Lung (tissue), 12 donors: Measurements from ENCODE around the gene ARHGAP42. TPM values are rescaled to one million over a fixed set of nuclear protein-coding genes. Genes with fewer than 3 reads are reported as not detected.
A peak's percentile ranks its signal among the peaks of the same experiment; 100 is the strongest.

Source experiments
- ATAC-seq: fragments of 200-7000 bp; cut with Tn5 transposase; one replicate; pipeline ENCODE4 v1.9.1; 2020; ENCODE audit warnings: moderate number of reproducible peaks; ENCODE audit not compliant: insufficient read depth, low FRiP score
- DNase-seq, 3 donors: peaks; one replicate each; pipeline ENCODE4 v3.0.0-alpha.2; 2013 to 2017
- H3K27ac ChIP-seq, 2 donors: one replicate each; pipeline ENCODE4 v1.5.1; 2013; ENCODE audit warnings: mild to moderate bottlenecking in 2 of 2, moderate library complexity in 2 of 2, control low read depth in 1 of 2, inconsistent platforms in 1 of 2, low read depth in 1 of 2, low read length in 1 of 2
- H3K27me3 ChIP-seq, 3 donors: one replicate each; pipeline ENCODE4 v1.5.1; 2013; ENCODE audit warnings: low read length in 2 of 3; ENCODE audit not compliant: control insufficient read depth in 3 of 3, insufficient read depth in 3 of 3
- H3K36me3 ChIP-seq, 4 donors: one replicate each; pipeline ENCODE4 v1.5.1; 2013; ENCODE audit warnings: low read length in 4 of 4, mild to moderate bottlenecking in 1 of 4, moderate library complexity in 1 of 4; ENCODE audit not compliant: control insufficient read depth in 4 of 4, insufficient read depth in 4 of 4
- H3K4me1 ChIP-seq, 5 donors: one replicate each; pipeline ENCODE4 v1.5.1; 2013; ENCODE audit warnings: low read length in 5 of 5, mild to moderate bottlenecking in 2 of 5, moderate library complexity in 1 of 5; ENCODE audit not compliant: control insufficient read depth in 5 of 5, insufficient read depth in 5 of 5
- H3K4me3 ChIP-seq: one replicate; pipeline ENCODE4 v1.5.1; 2013; ENCODE audit warnings: mild to moderate bottlenecking, control low read depth, moderate library complexity
- H3K9ac ChIP-seq, 2 donors: one replicate each; pipeline ENCODE4 v1.5.1; 2013; ENCODE audit warnings: low read length in 2 of 2, control low read depth in 1 of 2; ENCODE audit not compliant: insufficient read depth in 1 of 2
- H3K9me3 ChIP-seq, 4 donors: one replicate each; pipeline ENCODE4 v1.5.1; 2013; ENCODE audit warnings: low read length in 3 of 4, mild to moderate bottlenecking in 1 of 4, moderate library complexity in 1 of 4; ENCODE audit not compliant: control insufficient read depth in 4 of 4, insufficient read depth in 3 of 4
- WGBS, 2 donors: extraction: QIAGEN DNeasy Blood & Tissue Kit; methylation state at CpG; one replicate each; pipeline ENCODE4 v1.1.7; 2013; 5-methylcytosine and 5-hydroxymethylcytosine counted together
- polyA plus RNA-seq, 2 donors: library from polyadenylated mRNA; stranded (reverse); fragments of 200-250 nt; gene quantifications; one replicate each; pipeline ENCODE4 v1.2.1, GENCODE V29; 2013
- total RNA-seq, 2 donors: library from RNA; depleted of rRNA in 1 of 2; stranded (reverse); fragments of >200 nt in 1 of 2; gene quantifications; one replicate each; pipeline ENCODE4 v1.2.1, GENCODE V29; 2014 to 2021
- TF ChIP-seq, protein P1 (sequence below): IDR thresholded peaks from 2 replicates; pipeline ENCODE4 v1.5.1; 2012; ENCODE audit warnings: mild to moderate bottlenecking; ENCODE audit errors: control extremely low read depth, extremely low read depth
- donor health status: control.
- donor health status: control.
- donor health status: Bipolar disorder and iron deficiency.
- donor health status: healthy.
- donor health status: DM: yes; HTN: yes; CAD: no.

The ARHGAP42 gene
- total and polyA plus RNA-seq, 4 donors, result 4.1 to 58.6 (median 10.3) TPM

DNA sequence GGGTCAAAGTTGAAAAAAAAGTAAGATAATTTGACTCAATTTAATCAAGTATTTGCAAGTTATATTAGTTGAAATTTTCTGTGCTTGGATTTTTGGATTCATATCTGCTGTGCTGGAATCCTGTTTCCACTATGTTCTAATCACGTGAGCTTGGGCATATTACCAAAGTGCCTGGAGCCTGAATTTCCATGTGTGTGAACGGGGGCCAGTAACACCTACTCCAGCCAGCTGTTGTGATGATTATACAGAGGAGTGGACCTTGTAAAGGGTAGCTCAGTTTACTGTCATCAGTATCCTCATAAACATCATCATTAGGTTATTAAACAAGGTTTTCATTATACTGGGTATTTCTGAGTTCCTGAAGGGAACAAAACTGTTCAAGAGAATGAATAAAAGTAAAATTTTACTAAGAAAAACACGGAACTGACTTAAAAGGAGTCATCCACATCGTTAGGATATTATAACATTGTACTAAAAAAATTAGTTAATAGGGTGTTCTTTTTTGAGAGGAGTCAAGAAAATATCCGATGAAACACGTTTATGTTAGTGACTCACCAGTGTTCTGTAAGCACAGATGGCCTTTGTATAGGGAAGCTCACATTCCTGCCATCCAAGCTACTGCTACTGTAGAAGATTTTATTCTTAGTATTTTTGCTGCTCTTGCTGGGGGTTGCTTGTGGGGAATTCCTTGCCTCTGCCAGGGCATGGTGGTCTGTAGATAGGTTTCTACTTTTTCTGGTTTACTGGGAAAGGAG, 144.1 kb downstream of the ARHGAP42 start:
- TF ChIP-seq, protein P1, sequence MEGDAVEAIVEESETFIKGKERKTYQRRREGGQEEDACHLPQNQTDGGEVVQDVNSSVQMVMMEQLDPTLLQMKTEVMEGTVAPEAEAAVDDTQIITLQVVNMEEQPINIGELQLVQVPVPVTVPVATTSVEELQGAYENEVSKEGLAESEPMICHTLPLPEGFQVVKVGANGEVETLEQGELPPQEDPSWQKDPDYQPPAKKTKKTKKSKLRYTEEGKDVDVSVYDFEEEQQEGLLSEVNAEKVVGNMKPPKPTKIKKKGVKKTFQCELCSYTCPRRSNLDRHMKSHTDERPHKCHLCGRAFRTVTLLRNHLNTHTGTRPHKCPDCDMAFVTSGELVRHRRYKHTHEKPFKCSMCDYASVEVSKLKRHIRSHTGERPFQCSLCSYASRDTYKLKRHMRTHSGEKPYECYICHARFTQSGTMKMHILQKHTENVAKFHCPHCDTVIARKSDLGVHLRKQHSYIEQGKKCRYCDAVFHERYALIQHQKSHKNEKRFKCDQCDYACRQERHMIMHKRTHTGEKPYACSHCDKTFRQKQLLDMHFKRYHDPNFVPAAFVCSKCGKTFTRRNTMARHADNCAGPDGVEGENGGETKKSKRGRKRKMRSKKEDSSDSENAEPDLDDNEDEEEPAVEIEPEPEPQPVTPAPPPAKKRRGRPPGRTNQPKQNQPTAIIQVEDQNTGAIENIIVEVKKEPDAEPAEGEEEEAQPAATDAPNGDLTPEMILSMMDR, result no peak
- ATAC-seq (no peak), DNase-seq (peak in 2 of 3 donors; percentile 53 to 71)
- Histone ChIP-seq H3K27me3 (peaks cover 0 to 43% (median 0%) of the 10 kb centered on the region in 3 donors), H3K4me1 (peaks cover 0 to 12% (median 2%) of the 10 kb centered on the region in 5 donors), H3K4me3 (no peak overlapping the region), H3K27ac (peak overlapping the region in 1 of 2 donors; percentile 38), H3K36me3 (peaks cover 0 to 2% (median 0%) of the 10 kb centered on the region in 4 donors), H3K9me3 (no peaks in the 10 kb centered on the region), H3K9ac (no peak overlapping the region)
- WGBS, 2 donors, result 57 to 60% methylated on average over 6 of the region's 6 CpGs

DNA sequence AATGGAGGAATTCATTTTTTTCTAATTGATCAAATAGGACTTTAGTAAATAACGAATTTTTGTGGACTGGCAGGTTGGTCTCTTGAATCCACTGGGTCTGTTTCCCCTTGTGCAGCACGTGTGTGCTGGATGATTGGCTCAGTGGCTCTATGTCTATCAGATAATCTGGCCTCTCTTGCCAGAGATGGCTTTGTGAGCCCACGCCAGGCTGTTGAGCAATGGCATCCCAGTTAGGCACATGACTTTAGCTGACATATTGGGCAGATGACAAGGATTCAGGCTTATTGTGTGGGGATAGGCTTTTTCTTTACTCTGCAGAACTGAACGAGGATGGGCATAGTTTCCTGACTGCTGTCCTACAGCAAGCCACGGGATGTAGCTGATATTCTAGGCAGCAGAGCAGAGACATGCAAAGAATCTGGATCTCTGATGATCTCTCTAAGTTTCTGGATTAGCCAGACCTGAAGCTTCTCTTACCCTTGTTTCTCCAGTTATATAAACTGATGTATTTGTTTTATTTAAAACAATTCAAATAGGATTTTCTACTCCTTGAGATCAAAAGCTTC, 144.9 kb downstream of the ARHGAP42 start:
- 56 to 70% methylated on average over 5 of the region's 5 CpGs for WGBS, 2 donors
- H3K4me3 ChIP-seq, result no peak overlapping the region
- H3K27me3 ChIP-seq, result peaks cover 0 to 43% (median 0%) of the 10 kb centered on the region in 3 donors
- no peaks in the 10 kb centered on the region for H3K9me3 ChIP-seq
- peaks cover 0 to 2% (median 0%) of the 10 kb centered on the region in 4 donors for H3K36me3 ChIP-seq
- H3K4me1 ChIP-seq, result peaks cover 0 to 12% (median 2%) of the 10 kb centered on the region in 5 donors
- TF ChIP-seq, protein P1, result no peak
- ATAC-seq, result no peak
- DNase-seq, result peak in 1 of 3 donors; percentile 21
- no peak overlapping the region for H3K27ac ChIP-seq
- no peak overlapping the region for H3K9ac ChIP-seq

DNA sequence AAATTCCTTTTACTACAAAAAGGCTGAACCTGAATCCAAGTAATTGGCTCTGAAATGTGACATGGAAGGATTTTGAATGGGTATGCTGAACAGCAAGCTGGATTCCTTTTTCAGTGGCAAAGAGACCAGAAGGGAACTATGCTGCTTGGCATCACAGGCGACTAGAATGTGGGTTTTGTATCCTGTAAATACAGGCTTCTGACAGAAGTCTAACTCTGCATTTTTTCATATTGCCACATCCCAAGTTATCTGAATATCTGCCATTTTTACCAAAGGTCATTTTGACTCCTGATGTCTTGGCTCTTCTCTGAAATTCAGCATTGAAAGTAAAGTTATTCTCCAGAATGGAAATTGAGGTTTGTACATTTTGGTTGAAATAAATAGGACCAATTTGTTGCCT, 145.7 kb downstream of the ARHGAP42 start:
- peaks cover 0 to 43% (median 0%) of the 10 kb centered on the region in 3 donors for H3K27me3 ChIP-seq
- H3K9me3 ChIP-seq, result no peaks in the 10 kb centered on the region
- TF ChIP-seq, protein P1, result no peak
- H3K9ac ChIP-seq, result no peak overlapping the region
- no peak for ATAC-seq
- H3K27ac ChIP-seq, result no peak overlapping the region
- no peak for DNase-seq
- peaks cover 0 to 2% (median 0%) of the 10 kb centered on the region in 4 donors for H3K36me3 ChIP-seq
- no peak overlapping the region for H3K4me3 ChIP-seq
- WGBS, 2 donors, result 79 to 90% methylated on average over 1 of the region's 1 CpG
- peaks cover 0 to 12% (median 2%) of the 10 kb centered on the region in 5 donors for H3K4me1 ChIP-seq
